Measurements from ENCODE around the gene B4GALT5.

B4GALT5 gene

GRCh38 chr20:49715466-49715865 is 1.8 kb upstream of the B4GALT5 start:
- TF ChIP-seq PATZ1 (CRISPR knock-in tag; IDR thresholded peaks at IDR 0.05; ENCODE audit: borderline replicate concordance), result no peak
- ATAC-seq, result no peak

GRCh38 chr20:49712996-49713752 is 504 bp downstream of the B4GALT5 start:
- peak; percentile 54 for ATAC-seq
- TF ChIP-seq ZNF70 (CRISPR knock-in tag; IDR thresholded peaks at IDR 0.05) (no peak), POU6F1 (CRISPR knock-in tag; IDR thresholded peaks at IDR 0.05; ENCODE audit: borderline replicate concordance, low read depth) (no peak), CSDC2 (CRISPR knock-in tag; IDR thresholded peaks at IDR 0.05) (no peak), TCF4 (CRISPR knock-in tag; IDR thresholded peaks at IDR 0.05; ENCODE audit: borderline replicate concordance) (no peak)

- 0 out of 3 replicates have a peak, but pooled peaks have one; percentile 9 for ATAC-seq
- TF ChIP-seq ZFP3 (CRISPR knock-in tag; IDR thresholded peaks at IDR 0.05) (no peak), ZFP30 (CRISPR knock-in tag; IDR thresholded peaks at IDR 0.05) (no peak), PPARA (CRISPR knock-in tag; IDR thresholded peaks at IDR 0.05; ENCODE audit: borderline replicate concordance) (no peak), ARNTL (CRISPR knock-in tag; IDR thresholded peaks at IDR 0.05; ENCODE audit: borderline replicate concordance, low read depth) (no peak), RARB (CRISPR knock-in tag; IDR thresholded peaks at IDR 0.05) (no peak), ZNF70 (CRISPR knock-in tag; IDR thresholded peaks at IDR 0.05) (no peak), POU6F1 (CRISPR knock-in tag; IDR thresholded peaks at IDR 0.05; ENCODE audit: borderline replicate concordance, low read depth) (no peak), CSRNP3 (CRISPR knock-in tag; IDR thresholded peaks at IDR 0.05) (no peak), ZNF565 (CRISPR knock-in tag; conservative IDR thresholded peaks at IDR 0.05; ENCODE audit: low read depth) (no peak), PATZ1 (CRISPR knock-in tag; IDR thresholded peaks at IDR 0.05; ENCODE audit: borderline replicate concordance) (no peak), CREB5 (CRISPR knock-in tag; IDR thresholded peaks at IDR 0.05; ENCODE audit: low read depth) (no peak), SNAI2 (CRISPR knock-in tag; IDR thresholded peaks at IDR 0.05) (no peak)
Observed at GRCh38 chr20:49712646-49712995, 1.1 kb downstream of the B4GALT5 start.

- TF ChIP-seq ZC3H10 (CRISPR knock-in tag; IDR thresholded peaks at IDR 0.05) (no peak), POU6F1 (CRISPR knock-in tag; IDR thresholded peaks at IDR 0.05; ENCODE audit: borderline replicate concordance, low read depth) (no peak), TCF4 (CRISPR knock-in tag; IDR thresholded peaks at IDR 0.05; ENCODE audit: borderline replicate concordance) (no peak), ARNTL (CRISPR knock-in tag; IDR thresholded peaks at IDR 0.05; ENCODE audit: borderline replicate concordance, low read depth) (no peak), CREB5 (CRISPR knock-in tag; IDR thresholded peaks at IDR 0.05; ENCODE audit: low read depth) (no peak), ZNF8 (CRISPR knock-in tag; IDR thresholded peaks at IDR 0.05) (no peak), BACH2 (CRISPR knock-in tag; IDR thresholded peaks at IDR 0.05; ENCODE audit: borderline replicate concordance) (no peak), RARB (CRISPR knock-in tag; IDR thresholded peaks at IDR 0.05) (no peak), ZFP3 (CRISPR knock-in tag; IDR thresholded peaks at IDR 0.05) (no peak), PPARA (CRISPR knock-in tag; IDR thresholded peaks at IDR 0.05; ENCODE audit: borderline replicate concordance) (no peak), ZNF565 (CRISPR knock-in tag; conservative IDR thresholded peaks at IDR 0.05; ENCODE audit: low read depth) (no peak), ESRRG (CRISPR knock-in tag; IDR thresholded peaks at IDR 0.05) (no peak), TOX (CRISPR knock-in tag; IDR thresholded peaks at IDR 0.05; ENCODE audit: borderline replicate concordance) (no peak), ZFP30 (CRISPR knock-in tag; IDR thresholded peaks at IDR 0.05) (no peak), ZNF70 (CRISPR knock-in tag; IDR thresholded peaks at IDR 0.05) (no peak), GLIS3 (CRISPR knock-in tag; IDR thresholded peaks at IDR 0.05) (no peak), CSDC2 (CRISPR knock-in tag; IDR thresholded peaks at IDR 0.05) (no peak)
- no peak for ATAC-seq
Observed at GRCh38 chr20:49712118-49712517, 1.6 kb downstream of the B4GALT5 start.

All from SK-N-SH treated with all-trans-retinoic acid at 6 μM for 48 hours (cell line).